Tibial nerve (tissue), 4 donors: ENCODE measurements around the gene MTA2.

Source experiments
- EP300 ChIP-seq, 2 donors: sonication (generic); formaldehyde crosslinking; IDR thresholded peaks; one replicate each; pipeline ENCODE4 v1.6.1; 2017; ENCODE audit warnings: antibody characterized with exemption in 2 of 2, mild to moderate bottlenecking in 1 of 2
- POLR2A ChIP-seq, 2 donors: fragments of 450-650 bp; IDR thresholded peaks; one replicate each; pipeline ENCODE4 v1.6.1; 2017; ENCODE audit warnings: antibody characterized with exemption in 2 of 2, mild to moderate bottlenecking in 2 of 2, moderate library complexity in 2 of 2
- TF ChIP-seq, protein P1 (sequence below), 5 experiments: fragments of 200-600 bp in 3 of 5; fragments of 450-650 bp in 2 of 5; sonication (generic) in 3 of 5; IDR thresholded peaks; one replicate each; pipeline ENCODE4 v1.5.1; 2016 to 2019; ENCODE audit warnings: antibody characterized with exemption in 5 of 5, mild to moderate bottlenecking in 3 of 5, moderate library complexity in 2 of 5

DNA sequence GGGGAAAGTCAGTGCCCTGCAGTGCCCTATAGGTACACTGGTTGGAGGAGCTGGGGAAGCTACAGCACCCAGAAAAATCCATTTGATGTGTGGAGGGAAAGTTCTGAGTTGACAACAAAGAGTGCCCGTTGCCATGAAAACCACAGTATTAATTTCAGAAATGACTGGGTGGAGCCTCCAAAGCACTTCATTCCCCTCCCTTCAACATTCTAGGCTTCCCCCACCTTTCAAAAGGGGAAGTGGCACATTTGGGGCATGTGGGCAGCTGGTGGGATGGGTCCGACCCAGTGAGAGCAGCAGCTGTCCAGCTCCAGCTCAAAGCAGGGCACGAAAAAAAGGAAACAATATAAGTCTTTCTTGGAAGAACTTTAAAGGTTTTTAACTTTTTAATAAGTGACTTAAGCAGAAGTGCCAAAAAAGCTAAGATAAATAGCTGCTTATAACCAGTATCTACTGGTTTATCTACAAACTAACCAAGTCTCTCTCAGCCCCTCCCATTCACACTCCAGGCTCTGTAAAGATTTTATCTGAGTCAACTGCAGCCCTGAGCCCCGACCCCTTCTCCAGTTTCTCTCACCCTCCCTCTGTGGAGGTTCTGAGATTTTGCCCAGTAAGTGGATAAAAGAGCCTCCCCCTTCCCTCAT, 46.1 kb downstream of the MTA2 start:
- TF ChIP-seq POLR2A (IDR thresholded peaks at IDR 0.05), result no peak
- TF ChIP-seq, protein P1, sequence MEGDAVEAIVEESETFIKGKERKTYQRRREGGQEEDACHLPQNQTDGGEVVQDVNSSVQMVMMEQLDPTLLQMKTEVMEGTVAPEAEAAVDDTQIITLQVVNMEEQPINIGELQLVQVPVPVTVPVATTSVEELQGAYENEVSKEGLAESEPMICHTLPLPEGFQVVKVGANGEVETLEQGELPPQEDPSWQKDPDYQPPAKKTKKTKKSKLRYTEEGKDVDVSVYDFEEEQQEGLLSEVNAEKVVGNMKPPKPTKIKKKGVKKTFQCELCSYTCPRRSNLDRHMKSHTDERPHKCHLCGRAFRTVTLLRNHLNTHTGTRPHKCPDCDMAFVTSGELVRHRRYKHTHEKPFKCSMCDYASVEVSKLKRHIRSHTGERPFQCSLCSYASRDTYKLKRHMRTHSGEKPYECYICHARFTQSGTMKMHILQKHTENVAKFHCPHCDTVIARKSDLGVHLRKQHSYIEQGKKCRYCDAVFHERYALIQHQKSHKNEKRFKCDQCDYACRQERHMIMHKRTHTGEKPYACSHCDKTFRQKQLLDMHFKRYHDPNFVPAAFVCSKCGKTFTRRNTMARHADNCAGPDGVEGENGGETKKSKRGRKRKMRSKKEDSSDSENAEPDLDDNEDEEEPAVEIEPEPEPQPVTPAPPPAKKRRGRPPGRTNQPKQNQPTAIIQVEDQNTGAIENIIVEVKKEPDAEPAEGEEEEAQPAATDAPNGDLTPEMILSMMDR (IDR thresholded peaks at IDR 0.05), result no peak
- TF ChIP-seq EP300 (IDR thresholded peaks at IDR 0.05), result peak in 1 of 2 donors; percentile 28
